Measurements from ENCODE around the gene CLDN4. TPM values are rescaled to one million over a fixed set of nuclear protein-coding genes. Genes with fewer than 3 reads are reported as not detected.

Gene CLDN4
- total and polyA plus RNA-seq, 2 experiments from 2014 or later = 11.6 to 19.4 TPM

DNA sequence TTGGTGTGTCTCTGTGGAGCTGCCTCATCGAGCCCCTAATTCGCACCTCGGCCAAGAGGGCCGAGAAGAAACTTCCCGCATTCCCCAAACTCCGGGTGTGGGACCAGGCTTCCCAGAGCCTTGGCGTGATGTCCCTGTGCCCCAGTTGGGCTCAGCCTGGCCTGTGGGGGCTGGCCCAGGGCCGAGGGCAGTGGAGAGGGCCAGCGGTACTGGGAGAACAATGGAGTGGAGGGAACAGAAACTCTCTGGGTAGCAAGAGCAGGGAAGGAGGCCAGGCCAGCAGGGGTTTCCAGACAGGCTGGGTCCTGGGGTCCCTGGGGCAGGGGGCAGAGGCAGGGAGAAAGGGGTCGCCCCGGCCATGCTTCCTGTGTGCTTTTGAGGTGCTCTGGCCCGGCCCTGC lies 46.2 kb downstream of the CLDN4 start:
- Mint-ChIP-seq H3K36me3 (ENCODE audit: low read depth) (no peaks in the 10 kb centered on the region), H3K4me3 (no peak overlapping the region), H3K4me1 (peaks cover 3% of the 10 kb centered on the region; the same call in 2 of the 3 replicates), H3K27ac (no peak overlapping the region), H3K27me3 (ENCODE audit: insufficient read depth, low read depth, poor library complexity) (peaks cover 4% of the 10 kb centered on the region), H3K9me3 (no peaks in the 10 kb centered on the region)
- H4K20me1 ChIP-seq (replicated peaks; ENCODE audit: insufficient read depth) = no peaks in the 10 kb centered on the region
- H3K36me3 ChIP-seq (ENCODE audit: insufficient read depth) = no peaks in the 10 kb centered on the region
- no peak overlapping the region; the same call in 1 of the 2 replicates for H2AFZ ChIP-seq
- no peak overlapping the region for H3K27ac ChIP-seq (ENCODE audit: low read depth)
- H3K9me2 ChIP-seq (ENCODE audit: insufficient read depth) = no peaks in the 10 kb centered on the region
- no peak for TF ChIP-seq ZNF114 (CRISPR knock-in tag; IDR thresholded peaks at IDR 0.05)
- no peak for TF ChIP-seq POLR2AphosphoS5 (IDR thresholded peaks at IDR 0.05; ENCODE audit: low read depth)
- no peak for TF ChIP-seq STAT1 (IDR thresholded peaks at IDR 0.05; ENCODE audit: unreplicated experiment)
- no peak for TF ChIP-seq CREB1 (CRISPR knock-in tag; IDR thresholded peaks at IDR 0.05; ENCODE audit: low read depth)
- H3F3A ChIP-seq (replicated peaks; ENCODE audit: low read depth) = no peaks in the 10 kb centered on the region
- H3K4me3 ChIP-seq = no peak overlapping the region
- DNase-seq (ENCODE audit: low spot score) = no peak
- no peaks in the 10 kb centered on the region for H3K4me1 ChIP-seq (ENCODE audit: insufficient read depth)
- H3K79me2 ChIP-seq (replicated peaks; ENCODE audit: insufficient read depth) = no peaks in the 10 kb centered on the region
- no peaks in the 10 kb centered on the region for H3K27me3 ChIP-seq (ENCODE audit: insufficient read depth)
- no peak overlapping the region for H3K4me2 ChIP-seq
- no peak for ATAC-seq

DNA sequence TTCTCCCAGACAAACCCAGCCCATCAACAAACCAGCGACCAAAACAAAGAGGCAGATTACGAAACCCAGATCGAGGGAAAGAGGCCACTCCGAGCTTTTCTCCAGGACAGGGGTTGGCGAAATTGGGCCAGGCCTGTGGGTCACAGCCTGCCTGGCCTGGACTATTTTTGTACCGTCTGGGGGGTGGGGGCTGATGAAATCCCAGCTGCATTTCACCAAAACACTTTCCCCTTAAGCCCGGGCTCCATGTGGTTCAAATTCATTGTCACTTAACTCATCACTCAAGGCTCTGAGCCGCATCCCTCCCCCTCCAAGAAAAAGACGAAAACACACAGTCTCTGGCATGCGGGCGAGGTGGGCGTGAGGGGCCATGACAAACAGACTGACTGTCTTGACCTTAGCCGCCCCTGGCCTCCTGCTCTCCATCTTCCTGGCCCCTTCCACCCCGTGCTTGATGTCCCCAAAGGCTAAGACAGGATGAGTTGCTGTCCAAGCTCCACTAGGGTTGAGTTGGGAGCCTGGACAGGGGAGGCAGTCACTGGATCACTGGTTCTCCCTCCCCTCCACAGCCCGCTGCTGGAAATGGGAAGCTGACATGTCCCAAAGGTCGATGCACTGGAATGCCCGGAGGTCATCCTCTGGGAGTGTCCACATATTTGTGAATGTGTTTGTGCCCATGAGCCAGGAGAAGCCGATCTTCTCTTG lies 49.3 kb downstream of the CLDN4 start:
- Mint-ChIP-seq H3K27me3 (ENCODE audit: insufficient read depth, low read depth, poor library complexity) (peaks cover 2% of the 10 kb centered on the region), H3K4me1 (peaks cover 3% of the 10 kb centered on the region; the same call in 2 of the 3 replicates), H3K36me3 (ENCODE audit: low read depth) (no peaks in the 10 kb centered on the region), H3K27ac (no peak overlapping the region), H3K4me3 (no peak overlapping the region; the same call in 2 of the 3 replicates), H3K9me3 (no peaks in the 10 kb centered on the region)
- H3F3A ChIP-seq (replicated peaks; ENCODE audit: low read depth) = no peaks in the 10 kb centered on the region
- H3K4me2 ChIP-seq = no peak overlapping the region
- H3K4me3 ChIP-seq = no peak overlapping the region
- ATAC-seq (no peak), DNase-seq (ENCODE audit: low spot score) (no peak)
- H3K36me3 ChIP-seq (ENCODE audit: insufficient read depth) = no peaks in the 10 kb centered on the region
- H3K9me2 ChIP-seq (ENCODE audit: insufficient read depth) = no peaks in the 10 kb centered on the region
- no peaks in the 10 kb centered on the region for H3K27me3 ChIP-seq (ENCODE audit: insufficient read depth)
- no peak overlapping the region for H3K27ac ChIP-seq (ENCODE audit: low read depth)
- H4K20me1 ChIP-seq (replicated peaks; ENCODE audit: insufficient read depth) = no peaks in the 10 kb centered on the region
- H2AFZ ChIP-seq = no peak overlapping the region
- H3K4me1 ChIP-seq (ENCODE audit: insufficient read depth) = no peaks in the 10 kb centered on the region
- H3K79me2 ChIP-seq (replicated peaks; ENCODE audit: insufficient read depth) = no peaks in the 10 kb centered on the region
- TF ChIP-seq, protein P1, sequence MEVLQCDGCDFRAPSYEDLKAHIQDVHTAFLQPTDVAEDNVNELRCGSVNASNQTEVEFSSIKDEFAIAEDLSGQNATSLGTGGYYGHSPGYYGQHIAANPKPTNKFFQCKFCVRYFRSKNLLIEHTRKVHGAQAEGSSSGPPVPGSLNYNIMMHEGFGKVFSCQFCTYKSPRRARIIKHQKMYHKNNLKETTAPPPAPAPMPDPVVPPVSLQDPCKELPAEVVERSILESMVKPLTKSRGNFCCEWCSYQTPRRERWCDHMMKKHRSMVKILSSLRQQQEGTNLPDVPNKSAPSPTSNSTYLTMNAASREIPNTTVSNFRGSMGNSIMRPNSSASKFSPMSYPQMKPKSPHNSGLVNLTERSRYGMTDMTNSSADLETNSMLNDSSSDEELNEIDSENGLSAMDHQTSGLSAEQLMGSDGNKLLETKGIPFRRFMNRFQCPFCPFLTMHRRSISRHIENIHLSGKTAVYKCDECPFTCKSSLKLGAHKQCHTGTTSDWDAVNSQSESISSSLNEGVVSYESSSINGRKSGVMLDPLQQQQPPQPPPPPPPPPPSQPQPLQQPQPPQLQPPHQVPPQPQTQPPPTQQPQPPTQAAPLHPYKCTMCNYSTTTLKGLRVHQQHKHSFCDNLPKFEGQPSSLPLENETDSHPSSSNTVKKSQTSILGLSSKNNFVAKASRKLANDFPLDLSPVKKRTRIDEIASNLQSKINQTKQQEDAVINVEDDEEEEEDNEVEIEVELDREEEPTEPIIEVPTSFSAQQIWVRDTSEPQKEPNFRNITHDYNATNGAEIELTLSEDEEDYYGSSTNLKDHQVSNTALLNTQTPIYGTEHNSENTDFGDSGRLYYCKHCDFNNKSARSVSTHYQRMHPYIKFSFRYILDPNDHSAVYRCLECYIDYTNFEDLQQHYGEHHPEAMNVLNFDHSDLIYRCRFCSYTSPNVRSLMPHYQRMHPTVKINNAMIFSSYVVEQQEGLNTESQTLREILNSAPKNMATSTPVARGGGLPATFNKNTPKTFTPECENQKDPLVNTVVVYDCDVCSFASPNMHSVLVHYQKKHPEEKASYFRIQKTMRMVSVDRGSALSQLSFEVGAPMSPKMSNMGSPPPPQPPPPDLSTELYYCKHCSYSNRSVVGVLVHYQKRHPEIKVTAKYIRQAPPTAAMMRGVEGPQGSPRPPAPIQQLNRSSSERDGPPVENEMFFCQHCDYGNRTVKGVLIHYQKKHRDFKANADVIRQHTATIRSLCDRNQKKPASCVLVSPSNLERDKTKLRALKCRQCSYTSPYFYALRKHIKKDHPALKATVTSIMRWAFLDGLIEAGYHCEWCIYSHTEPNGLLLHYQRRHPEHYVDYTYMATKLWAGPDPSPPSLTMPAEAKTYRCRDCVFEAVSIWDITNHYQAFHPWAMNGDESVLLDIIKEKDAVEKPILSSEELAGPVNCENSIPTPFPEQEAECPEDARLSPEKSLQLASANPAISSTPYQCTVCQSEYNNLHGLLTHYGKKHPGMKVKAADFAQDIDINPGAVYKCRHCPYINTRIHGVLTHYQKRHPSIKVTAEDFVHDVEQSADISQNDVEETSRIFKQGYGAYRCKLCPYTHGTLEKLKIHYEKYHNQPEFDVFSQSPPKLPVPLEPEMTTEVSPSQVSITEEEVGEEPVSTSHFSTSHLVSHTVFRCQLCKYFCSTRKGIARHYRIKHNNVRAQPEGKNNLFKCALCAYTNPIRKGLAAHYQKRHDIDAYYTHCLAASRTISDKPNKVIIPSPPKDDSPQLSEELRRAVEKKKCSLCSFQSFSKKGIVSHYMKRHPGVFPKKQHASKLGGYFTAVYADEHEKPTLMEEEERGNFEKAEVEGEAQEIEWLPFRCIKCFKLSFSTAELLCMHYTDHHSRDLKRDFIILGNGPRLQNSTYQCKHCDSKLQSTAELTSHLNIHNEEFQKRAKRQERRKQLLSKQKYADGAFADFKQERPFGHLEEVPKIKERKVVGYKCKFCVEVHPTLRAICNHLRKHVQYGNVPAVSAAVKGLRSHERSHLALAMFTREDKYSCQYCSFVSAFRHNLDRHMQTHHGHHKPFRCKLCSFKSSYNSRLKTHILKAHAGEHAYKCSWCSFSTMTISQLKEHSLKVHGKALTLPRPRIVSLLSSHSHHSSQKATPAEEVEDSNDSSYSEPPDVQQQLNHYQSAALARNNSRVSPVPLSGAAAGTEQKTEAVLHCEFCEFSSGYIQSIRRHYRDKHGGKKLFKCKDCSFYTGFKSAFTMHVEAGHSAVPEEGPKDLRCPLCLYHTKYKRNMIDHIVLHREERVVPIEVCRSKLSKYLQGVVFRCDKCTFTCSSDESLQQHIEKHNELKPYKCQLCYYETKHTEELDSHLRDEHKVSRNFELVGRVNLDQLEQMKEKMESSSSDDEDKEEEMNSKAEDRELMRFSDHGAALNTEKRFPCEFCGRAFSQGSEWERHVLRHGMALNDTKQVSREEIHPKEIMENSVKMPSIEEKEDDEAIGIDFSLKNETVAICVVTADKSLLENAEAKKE (CRISPR knock-in tag; IDR thresholded peaks at IDR 0.05) = no peak
- no peak for TF ChIP-seq CTCF (conservative IDR thresholded peaks at IDR 0.05; ENCODE audit: low read depth in 2 of 2)
- TF ChIP-seq NANOG (IDR thresholded peaks at IDR 0.05; ENCODE audit: borderline replicate concordance) = no peak
- no peak for TF ChIP-seq POLR2AphosphoS5 (IDR thresholded peaks at IDR 0.05; ENCODE audit: low read depth)
- TF ChIP-seq CREB1 (CRISPR knock-in tag; IDR thresholded peaks at IDR 0.05; ENCODE audit: low read depth) = no peak
- TF ChIP-seq STAT1 (IDR thresholded peaks at IDR 0.05; ENCODE audit: unreplicated experiment) = no peak
- TF ChIP-seq EZH2phosphoT487 (IDR thresholded peaks at IDR 0.05; ENCODE audit: unreplicated experiment) = no peak
- no peak for TF ChIP-seq ZNF114 (CRISPR knock-in tag; IDR thresholded peaks at IDR 0.05)
- no peak for TF ChIP-seq REST (IDR thresholded peaks at IDR 0.05; ENCODE audit: unreplicated experiment)
